Spleen (tissue), 7 donors: ENCODE results near the gene PDE3A.

Experiments
- POLR2AphosphoS5 ChIP-seq, 3 donors: sonication (generic); formaldehyde crosslinking; IDR thresholded peaks; one replicate each; pipeline ENCODE4 v1.5.1; 2017; ENCODE audit warnings: antibody characterized with exemption in 3 of 3
- TF ChIP-seq, protein P1 (sequence below), 11 experiments: fragments of 200-600 bp in 7 of 11; fragments of 450-650 bp in 4 of 11; sonication (generic) in 4 of 11; IDR thresholded peaks in 8 of 11; conservative IDR thresholded peaks in 3 of 11; 1 replicate in 7 of 11; 2 replicates in 4 of 11; pipeline versions ENCODE4 v1.4.0 to v1.8.0; 2016 to 2021; ENCODE audit warnings: antibody characterized with exemption in 11 of 11, inconsistent platforms in 4 of 11, mild to moderate bottlenecking in 1 of 11
- donor health status: DM: no; HTN: no; CAD: no; lungs with moderate emphysema.
- donor health status: DM: no; HTN: no; CAD: no.
- donor health status: DM: no; HTN: no; CAD: no.

GRCh38 chr12:20653871-20654270 lies 285.5 kb downstream of the PDE3A start:
- TF ChIP-seq POLR2AphosphoS5 (IDR thresholded peaks at IDR 0.05) = no peak
- TF ChIP-seq, protein P1, sequence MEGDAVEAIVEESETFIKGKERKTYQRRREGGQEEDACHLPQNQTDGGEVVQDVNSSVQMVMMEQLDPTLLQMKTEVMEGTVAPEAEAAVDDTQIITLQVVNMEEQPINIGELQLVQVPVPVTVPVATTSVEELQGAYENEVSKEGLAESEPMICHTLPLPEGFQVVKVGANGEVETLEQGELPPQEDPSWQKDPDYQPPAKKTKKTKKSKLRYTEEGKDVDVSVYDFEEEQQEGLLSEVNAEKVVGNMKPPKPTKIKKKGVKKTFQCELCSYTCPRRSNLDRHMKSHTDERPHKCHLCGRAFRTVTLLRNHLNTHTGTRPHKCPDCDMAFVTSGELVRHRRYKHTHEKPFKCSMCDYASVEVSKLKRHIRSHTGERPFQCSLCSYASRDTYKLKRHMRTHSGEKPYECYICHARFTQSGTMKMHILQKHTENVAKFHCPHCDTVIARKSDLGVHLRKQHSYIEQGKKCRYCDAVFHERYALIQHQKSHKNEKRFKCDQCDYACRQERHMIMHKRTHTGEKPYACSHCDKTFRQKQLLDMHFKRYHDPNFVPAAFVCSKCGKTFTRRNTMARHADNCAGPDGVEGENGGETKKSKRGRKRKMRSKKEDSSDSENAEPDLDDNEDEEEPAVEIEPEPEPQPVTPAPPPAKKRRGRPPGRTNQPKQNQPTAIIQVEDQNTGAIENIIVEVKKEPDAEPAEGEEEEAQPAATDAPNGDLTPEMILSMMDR (IDR thresholded peaks at IDR 0.05 in 8 of 11, conservative IDR thresholded peaks at IDR 0.05 in 3 of 11) = no peak
